Stimulated activated CD4-positive, alpha-beta T cell treated with anti-CD3 and anti-CD28 coated beads, Interleukin-12 subunit alpha, Interleukin-12 subunit beta, amount 100 ng/mL, for 24 hours (primary cell): ENCODE results near the gene EIF4EBP3.

ENCODE experiments used
- DNase-seq, 2 experiments: peaks; one replicate each; pipeline ENCODE4 v3.0.0-alpha.2; 2020; ENCODE audit warnings: low read depth in 2 of 2

Gene EIF4EBP3

DNA sequence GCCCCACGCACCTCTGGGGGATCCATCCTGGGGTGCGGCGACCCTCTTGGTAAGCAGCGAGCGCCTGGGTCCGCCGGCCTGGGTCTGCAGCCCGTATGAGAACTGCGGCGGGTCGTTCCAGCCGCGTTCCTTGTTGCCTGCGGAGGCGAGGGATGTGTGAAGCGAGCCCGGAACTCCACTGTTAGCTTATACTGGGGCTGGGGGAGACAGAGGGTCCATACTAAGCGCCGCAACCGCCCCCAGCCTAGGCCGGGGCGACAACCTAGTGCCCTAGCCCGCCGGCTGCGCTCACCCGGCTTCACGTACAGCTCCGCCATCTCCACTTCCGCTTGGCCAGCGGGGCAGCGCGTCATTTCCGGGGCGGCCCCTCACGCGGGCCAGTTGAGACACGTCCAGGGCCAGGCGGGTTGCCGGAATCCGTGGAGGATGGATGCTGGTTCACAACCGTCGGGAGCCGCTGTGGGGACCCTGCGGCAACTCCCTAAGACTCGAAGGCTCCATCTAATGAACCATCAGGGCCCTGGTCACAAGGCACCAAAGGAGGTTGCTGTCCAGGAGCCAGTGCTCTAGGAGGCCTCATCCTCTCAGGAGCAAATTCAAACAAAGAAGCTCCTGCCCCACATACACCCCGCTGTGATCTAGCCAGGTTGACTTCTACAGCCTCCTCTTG is 9.8 kb downstream of the EIF4EBP3 start, which contains the start of gene SRA1:
TSS of gene SRA1 (minus strand) at position 338 of the 670 bp plus-strand sequence. CDS start at position 317, 21 bp downstream.
- DNase-seq: peak; percentile 71 to 86

- no peak for DNase-seq
Measured at GRCh38 chr5:140557965-140558364, 10.5 kb downstream of the EIF4EBP3 start.

DNA sequence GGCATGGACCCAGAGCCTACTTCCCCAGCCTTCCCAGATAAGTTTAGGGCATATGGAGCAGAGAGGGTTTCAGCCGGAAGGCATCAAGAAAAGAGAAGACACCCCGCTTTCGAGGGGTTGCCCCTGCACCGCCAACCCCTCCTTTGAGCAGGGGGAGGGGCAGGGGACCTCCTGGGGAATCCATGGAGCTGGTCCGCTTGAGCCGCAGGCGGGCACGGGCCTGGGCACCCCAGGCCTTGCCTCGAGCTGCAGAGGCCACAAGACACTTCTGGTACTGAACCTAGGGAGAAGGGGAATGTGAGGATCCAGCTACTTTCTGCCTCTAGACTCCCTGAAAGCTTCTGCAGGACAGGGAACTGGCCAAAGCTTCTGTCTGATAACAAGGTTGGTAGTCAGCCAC is 11.1 kb downstream of the EIF4EBP3 start:
- DNase-seq: no peak

- DNase-seq: no peak
Measured at GRCh38 chr5:140560227-140560626, 12.8 kb downstream of the EIF4EBP3 start.

DNA sequence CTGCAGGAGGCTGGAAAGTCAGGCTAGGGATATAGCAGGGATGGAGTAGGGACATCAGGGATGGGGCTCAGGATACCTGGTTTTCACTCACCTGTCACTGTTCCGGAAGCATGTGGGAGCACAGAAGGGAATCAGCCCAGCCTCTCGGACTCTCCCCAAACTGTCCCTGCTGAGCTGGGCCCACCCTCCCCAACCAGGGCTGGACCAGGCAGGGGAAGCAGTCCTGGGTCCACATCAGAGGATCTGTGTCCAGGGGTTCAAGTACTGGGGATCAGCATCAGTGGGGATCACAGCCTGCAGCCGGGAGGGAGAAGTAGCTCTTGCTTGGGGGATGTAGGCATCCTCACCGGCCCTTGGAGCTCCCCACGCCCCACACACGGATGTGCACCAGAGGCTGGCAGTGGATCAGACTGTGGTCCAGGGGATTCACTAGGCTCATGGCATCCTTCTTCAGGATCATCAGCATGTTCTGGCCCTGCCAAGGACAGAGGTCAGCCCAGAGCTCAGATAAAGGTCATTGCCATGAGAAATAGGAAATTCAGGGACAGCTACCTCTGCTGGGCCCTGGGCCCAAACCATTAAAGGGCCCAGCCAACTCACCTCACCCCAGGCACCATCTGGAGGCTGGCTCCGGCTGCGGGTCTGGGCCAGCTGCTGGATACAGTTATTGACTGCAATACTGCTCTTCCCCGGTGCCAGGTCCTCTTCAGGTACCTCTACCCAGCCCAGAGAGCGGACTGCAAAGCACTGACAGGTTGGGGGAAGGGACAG is 14.5 kb downstream of the EIF4EBP3 start:
- DNase-seq: no peak

GRCh38 chr5:140563596-140563995 is 16.1 kb downstream of the EIF4EBP3 start:
- DNase-seq: no peak

DNA sequence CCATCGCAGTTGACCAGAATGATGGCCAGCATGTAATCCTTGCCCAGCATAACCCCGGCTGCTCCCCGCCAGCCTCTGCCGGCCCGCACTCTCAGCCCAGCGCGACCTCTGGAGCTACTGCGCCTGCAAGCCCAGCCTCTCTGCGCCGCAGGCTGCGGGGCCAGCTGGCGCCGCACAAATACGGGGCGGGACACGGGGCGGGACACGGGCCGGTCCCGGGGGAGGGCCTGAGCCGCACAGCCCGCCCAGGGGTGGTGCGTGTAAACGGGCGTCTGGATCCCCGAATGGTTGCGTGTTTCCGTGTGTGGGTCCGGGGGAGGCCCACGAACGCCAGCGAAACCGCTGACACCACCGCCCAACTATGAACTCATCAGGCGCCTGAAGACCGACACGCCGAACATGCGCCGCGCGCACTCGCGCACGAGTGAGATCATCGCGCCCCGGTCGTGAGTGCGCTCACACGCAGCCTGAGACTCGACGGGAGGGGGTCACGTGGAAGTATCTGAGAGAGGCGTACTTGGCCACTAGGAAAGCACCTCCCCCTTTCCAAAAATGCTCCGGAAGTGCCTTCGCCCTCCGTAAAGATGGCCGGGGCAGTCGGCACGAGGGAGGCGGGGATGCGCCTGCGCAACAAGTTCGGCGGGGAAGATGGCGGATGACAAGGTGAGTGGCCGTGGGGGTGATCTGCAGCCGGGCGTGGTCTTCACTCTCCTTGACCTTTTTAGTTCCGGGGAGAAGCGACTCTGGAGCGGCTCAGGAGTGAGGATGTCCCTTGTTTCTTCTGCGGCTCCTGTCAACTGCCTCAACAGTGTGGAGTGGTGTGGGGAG is 16.9 kb downstream of the EIF4EBP3 start, which contains the start of the genes APBB3 and SLC35A4:
TSS of gene APBB3 (minus strand) at position 403 of the 828 bp plus-strand sequence. CDS start at position 50, 353 bp downstream.
TSS of gene SLC35A4 (plus strand) at position 633 of the 828 bp plus-strand sequence. CDS start 2,342 bp downstream, outside the sequence.
- peak; percentile 92 to 93 for DNase-seq

GRCh38 chr5:140565024-140565779 is 17.7 kb downstream of the EIF4EBP3 start:
- no peak for DNase-seq

DNA sequence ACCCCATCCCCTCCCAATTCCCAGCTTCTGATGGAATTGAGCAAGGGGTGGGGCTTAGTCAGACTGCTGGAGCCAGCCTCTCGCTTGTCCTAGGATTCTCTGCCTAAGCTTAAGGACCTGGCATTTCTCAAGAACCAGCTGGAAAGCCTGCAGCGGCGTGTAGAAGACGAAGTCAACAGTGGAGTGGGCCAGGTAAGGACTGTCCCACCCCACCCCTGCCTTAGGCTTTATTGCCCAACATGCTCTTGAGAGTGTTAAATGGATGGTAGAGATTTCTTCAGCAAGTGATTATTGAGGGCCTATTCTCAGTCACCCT is 18.3 kb downstream of the EIF4EBP3 start:
- no peak for DNase-seq

- no peak for DNase-seq
Measured at GRCh38 chr5:140566665-140567064, 19.2 kb downstream of the EIF4EBP3 start.

DNA sequence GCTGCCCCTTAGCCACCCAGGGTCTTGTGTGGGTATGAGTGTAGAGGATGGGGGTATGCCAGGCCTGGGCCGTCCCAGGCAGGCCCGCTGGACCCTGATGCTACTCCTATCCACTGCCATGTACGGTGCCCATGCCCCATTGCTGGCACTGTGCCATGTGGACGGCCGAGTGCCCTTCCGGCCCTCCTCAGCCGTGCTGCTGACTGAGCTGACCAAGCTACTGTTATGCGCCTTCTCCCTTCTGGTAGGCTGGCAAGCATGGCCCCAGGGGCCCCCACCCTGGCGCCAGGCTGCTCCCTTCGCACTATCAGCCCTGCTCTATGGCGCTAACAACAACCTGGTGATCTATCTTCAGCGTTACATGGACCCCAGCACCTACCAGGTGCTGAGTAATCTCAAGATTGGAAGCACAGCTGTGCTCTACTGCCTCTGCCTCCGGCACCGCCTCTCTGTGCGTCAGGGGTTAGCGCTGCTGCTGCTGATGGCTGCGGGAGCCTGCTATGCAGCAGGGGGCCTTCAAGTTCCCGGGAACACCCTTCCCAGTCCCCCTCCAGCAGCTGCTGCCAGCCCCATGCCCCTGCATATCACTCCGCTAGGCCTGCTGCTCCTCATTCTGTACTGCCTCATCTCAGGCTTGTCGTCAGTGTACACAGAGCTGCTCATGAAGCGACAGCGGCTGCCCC is 19.8 kb downstream of the EIF4EBP3 start:
- DNase-seq: no peak

- no peak for DNase-seq
Measured at GRCh38 chr5:140567871-140568270, 20.4 kb downstream of the EIF4EBP3 start.

DNA sequence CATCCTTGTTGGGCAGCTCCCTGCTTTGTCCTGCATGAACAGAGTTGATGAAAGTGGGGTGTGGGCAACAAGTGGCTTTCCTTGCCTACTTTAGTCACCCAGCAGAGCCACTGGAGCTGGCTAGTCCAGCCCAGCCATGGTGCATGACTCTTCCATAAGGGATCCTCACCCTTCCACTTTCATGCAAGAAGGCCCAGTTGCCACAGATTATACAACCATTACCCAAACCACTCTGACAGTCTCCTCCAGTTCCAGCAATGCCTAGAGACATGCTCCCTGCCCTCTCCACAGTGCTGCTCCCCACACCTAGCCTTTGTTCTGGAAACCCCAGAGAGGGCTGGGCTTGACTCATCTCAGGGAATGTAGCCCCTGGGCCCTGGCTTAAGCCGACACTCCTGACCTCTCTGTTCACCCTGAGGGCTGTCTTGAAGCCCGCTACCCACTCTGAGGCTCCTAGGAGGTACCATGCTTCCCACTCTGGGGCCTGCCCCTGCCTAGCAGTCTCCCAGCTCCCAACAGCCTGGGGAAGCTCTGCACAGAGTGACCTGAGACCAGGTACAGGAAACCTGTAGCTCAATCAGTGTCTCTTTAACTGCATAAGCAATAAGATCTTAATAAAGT is 21.1 kb downstream of the EIF4EBP3 start:
- no peak for DNase-seq

- DNase-seq: no peak
Measured at GRCh38 chr5:140569197-140569596, 21.7 kb downstream of the EIF4EBP3 start.

DNA sequence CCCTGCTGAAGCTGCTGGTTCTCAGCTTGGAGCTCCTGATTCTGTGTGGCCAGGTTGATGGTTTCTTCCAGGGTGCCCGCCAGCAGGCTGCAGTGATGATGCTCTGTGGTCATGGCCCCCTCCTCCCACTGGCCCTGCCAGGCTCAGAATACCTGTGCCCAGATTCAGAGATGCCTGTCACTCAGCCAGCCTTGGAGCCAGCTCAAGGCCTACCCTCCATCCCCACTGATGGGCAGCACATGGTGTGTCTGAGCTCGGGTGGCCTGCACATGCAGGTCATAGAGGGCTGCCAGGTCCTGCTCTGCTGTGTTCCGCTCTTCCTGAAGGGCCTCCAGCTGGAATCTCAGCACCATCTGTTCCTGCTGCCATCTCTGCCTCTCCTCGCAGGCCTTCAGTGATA is 22.6 kb downstream of the EIF4EBP3 start:
- DNase-seq: no peak

GRCh38 chr5:140570488-140570887 is 23.0 kb downstream of the EIF4EBP3 start:
- no peak for DNase-seq

- no peak for DNase-seq
Measured at GRCh38 chr5:140571105-140571504, 23.6 kb downstream of the EIF4EBP3 start.

- no peak for DNase-seq
Measured at GRCh38 chr5:140573683-140574082, 26.2 kb downstream of the EIF4EBP3 start.

GRCh38 chr5:140574165-140574564 is 26.7 kb downstream of the EIF4EBP3 start:
- no peak for DNase-seq

- DNase-seq: no peak
Measured at GRCh38 chr5:140575309-140575708, 27.8 kb downstream of the EIF4EBP3 start.
